Mesenteric fat pad (tissue), 1 donor: ENCODE data around the gene TMEM205. TPM values are rescaled to one million over a fixed set of nuclear protein-coding genes. Genes with fewer than 3 reads are reported as not detected.
A peak's percentile ranks its signal among the peaks of the same experiment; 100 is the strongest.
"Not testable (repeated sequence)": the region's sequence is repeated elsewhere in the genome, so short reads cannot be mapped to it uniquely, and the experiment has no call there.

Source experiments
- DNase-seq: peaks from one replicate; pipeline ENCODE4 v3.0.0-alpha.2; 2020; ENCODE audit warnings: low spot score
- total RNA-seq: library from RNA; stranded (reverse); fragmentation: NEBNext Ultra II Directional; extraction: Animal tissue kit (Norgen Biotek cat#: 25700); gene quantifications from one replicate; pipeline ENCODE4 v1.2.1, GENCODE V29; 2021
- donor health status: DM: yes; HTN: yes; CAD: no.

TMEM205 gene
- total RNA-seq, 1 donor from 2014 or later = 54.3 TPM

- no peak for DNase-seq
Measured at GRCh38 chr19:11373166-11373884, 27.3 kb upstream of the TMEM205 start.

GRCh38 chr19:11370744-11371143 is 24.7 kb upstream of the TMEM205 start:
- no peak for DNase-seq

- no peak for DNase-seq
Measured at GRCh38 chr19:11367528-11367927, 21.5 kb upstream of the TMEM205 start.

- DNase-seq = no peak
Measured at GRCh38 chr19:11365557-11366117, 19.6 kb upstream of the TMEM205 start.

- no peak for DNase-seq
Measured at GRCh38 chr19:11364935-11365334, 18.9 kb upstream of the TMEM205 start.

- no peak for DNase-seq
Measured at GRCh38 chr19:11364296-11364904, 18.3 kb upstream of the TMEM205 start.

GRCh38 chr19:11363881-11364280 is 17.8 kb upstream of the TMEM205 start:
- DNase-seq = no peak

- no peak for DNase-seq
Measured at GRCh38 chr19:11361771-11362731, 16.0 kb upstream of the TMEM205 start.

GRCh38 chr19:11361037-11361770 is 15.1 kb upstream of the TMEM205 start:
- DNase-seq = no peak

- DNase-seq = no peak
Measured at GRCh38 chr19:11359421-11359820, 13.4 kb upstream of the TMEM205 start.

- DNase-seq = no peak
Measured at GRCh38 chr19:11356676-11357550, 10.8 kb upstream of the TMEM205 start.

- no peak for DNase-seq
Measured at GRCh38 chr19:11356074-11356397, 10.0 kb upstream of the TMEM205 start.

- peak; percentile 98 for DNase-seq
Measured at GRCh38 chr19:11355160-11356073, 9.3 kb upstream of the TMEM205 start, which contains the start of gene PLPPR2. TSS of gene PLPPR2 (plus strand) at chr19:11355432. CDS start at chr19:11357674, 2,242 bp downstream.

GRCh38 chr19:11354102-11354501 is 8.0 kb upstream of the TMEM205 start:
- DNase-seq = not testable (repeated sequence)

- no peak for DNase-seq
Measured at GRCh38 chr19:11349171-11349570, 3.1 kb upstream of the TMEM205 start.

GRCh38 chr19:11347546-11348039 is 1.5 kb upstream of the TMEM205 start:
- no peak for DNase-seq

- DNase-seq = no peak
Measured at GRCh38 chr19:11345122-11345803, 805 bp downstream of the TMEM205 start.

GRCh38 chr19:11342429-11342828 is 3.6 kb downstream of the TMEM205 start:
- no peak for DNase-seq
